Tibial artery (tissue), 4 donors: ENCODE data around the gene NOD1.
A peak's percentile ranks its signal among the peaks of the same experiment; 100 is the strongest.

ENCODE experiments used
- DNase-seq, 2 donors: peaks; one replicate each; pipeline ENCODE4 v3.0.0-alpha.2; 2019
- H3K27ac ChIP-seq, 2 donors: fragments of 200-600 bp; sonication (generic) in 1 of 2; 1 replicate in 1 of 2; 2 replicates in 1 of 2; pipeline ENCODE4 v1.5.1; 2018 to 2019; ENCODE audit warnings: mild to moderate bottlenecking in 1 of 2
- H3K27me3 ChIP-seq, 2 donors: fragments of 200-600 bp; sonication (generic) in 1 of 2; one replicate each; pipeline versions ENCODE4 v1.5.1 to v1.6.0; 2016 to 2019
- H3K36me3 ChIP-seq, 3 donors: fragments of 200-600 bp; sonication (generic) in 2 of 3; one replicate each; pipeline ENCODE4 v1.5.1; 2016 to 2019; ENCODE audit warnings: mild to moderate bottlenecking in 2 of 3
- H3K4me1 ChIP-seq, 4 donors: fragments of 200-600 bp; sonication (generic) in 2 of 4; 1 replicate in 3 of 4; 2 replicates in 1 of 4; pipeline ENCODE4 v1.5.1; 2016 to 2019
- H3K4me3 ChIP-seq, 2 donors: fragments of 200-600 bp; sonication (generic) in 1 of 2; 1 replicate in 1 of 2; 2 replicates in 1 of 2; pipeline ENCODE4 v1.5.1; 2018 to 2019; ENCODE audit warnings: mild to moderate bottlenecking in 2 of 2
- H3K9me3 ChIP-seq, 3 donors: fragments of 200-600 bp; sonication (generic) in 1 of 3; one replicate each; pipeline ENCODE4 v1.5.1; 2016 to 2019
- intact Hi-C: fragments of 100-400 bp; cut with DNase I; formaldehyde crosslinking; loops from one replicate; pipeline ENCODE4 v1.15.0; 2023; ENCODE audit warnings: low total_unique reads
- TF ChIP-seq, protein P1 (sequence below), 2 experiments: fragments of 200-600 bp in 1 of 2; fragments of 450-650 bp in 1 of 2; IDR thresholded peaks; one replicate each; pipeline ENCODE4 v1.5.1; 2017 to 2019; ENCODE audit warnings: antibody characterized with exemption in 2 of 2, mild to moderate bottlenecking in 1 of 2, moderate library complexity in 1 of 2

NOD1 gene

GRCh38 chr7:30468041-30468440, 10.5 kb downstream of the NOD1 start:
- intact Hi-C loops: no loop called here
- Histone ChIP-seq H3K36me3 (no peaks in the 10 kb centered on the region), H3K27me3 (no peaks in the 10 kb centered on the region), H3K27ac (peak overlapping the region; percentile 74 to 79), H3K4me3 (no peak overlapping the region), H3K9me3 (no peaks in the 10 kb centered on the region), H3K4me1 (peaks cover 0 to 72% (median 56%) of the 10 kb centered on the region in 4 donors)
- no peak for DNase-seq
- TF ChIP-seq, protein P1, sequence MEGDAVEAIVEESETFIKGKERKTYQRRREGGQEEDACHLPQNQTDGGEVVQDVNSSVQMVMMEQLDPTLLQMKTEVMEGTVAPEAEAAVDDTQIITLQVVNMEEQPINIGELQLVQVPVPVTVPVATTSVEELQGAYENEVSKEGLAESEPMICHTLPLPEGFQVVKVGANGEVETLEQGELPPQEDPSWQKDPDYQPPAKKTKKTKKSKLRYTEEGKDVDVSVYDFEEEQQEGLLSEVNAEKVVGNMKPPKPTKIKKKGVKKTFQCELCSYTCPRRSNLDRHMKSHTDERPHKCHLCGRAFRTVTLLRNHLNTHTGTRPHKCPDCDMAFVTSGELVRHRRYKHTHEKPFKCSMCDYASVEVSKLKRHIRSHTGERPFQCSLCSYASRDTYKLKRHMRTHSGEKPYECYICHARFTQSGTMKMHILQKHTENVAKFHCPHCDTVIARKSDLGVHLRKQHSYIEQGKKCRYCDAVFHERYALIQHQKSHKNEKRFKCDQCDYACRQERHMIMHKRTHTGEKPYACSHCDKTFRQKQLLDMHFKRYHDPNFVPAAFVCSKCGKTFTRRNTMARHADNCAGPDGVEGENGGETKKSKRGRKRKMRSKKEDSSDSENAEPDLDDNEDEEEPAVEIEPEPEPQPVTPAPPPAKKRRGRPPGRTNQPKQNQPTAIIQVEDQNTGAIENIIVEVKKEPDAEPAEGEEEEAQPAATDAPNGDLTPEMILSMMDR (IDR thresholded peaks at IDR 0.05): no peak

DNA sequence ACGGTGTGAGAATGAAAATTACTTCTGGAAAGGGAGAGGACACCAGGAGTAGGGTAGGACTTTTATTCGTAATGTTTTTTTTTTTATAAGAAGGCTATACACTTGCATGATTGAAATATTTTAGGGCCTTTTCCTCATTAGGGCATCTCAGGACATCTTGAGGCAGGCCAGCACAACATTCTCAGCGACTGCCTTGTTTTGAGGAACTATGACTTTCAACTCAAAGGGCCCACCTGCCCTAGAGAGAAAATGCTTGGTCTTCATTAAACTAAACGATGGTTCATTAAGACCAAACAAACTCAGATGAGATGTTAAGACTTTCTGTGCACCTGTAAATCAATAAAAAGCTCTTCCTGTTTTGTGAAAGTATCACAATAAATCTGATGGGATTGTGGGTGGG, 11.3 kb downstream of the NOD1 start:
- Histone ChIP-seq H3K27ac (peak overlapping the region in 1 of 2 donors; percentile 19), H3K9me3 (no peaks in the 10 kb centered on the region), H3K4me3 (no peak overlapping the region), H3K36me3 (peaks cover 0 to 6% (median 0%) of the 10 kb centered on the region in 3 donors), H3K27me3 (no peaks in the 10 kb centered on the region), H3K4me1 (peaks cover 0 to 65% (median 50%) of the 10 kb centered on the region in 4 donors)
- TF ChIP-seq, protein P1 (IDR thresholded peaks at IDR 0.05): no peak
- intact Hi-C loops: no loop called here
- DNase-seq: no peak

GRCh38 chr7:30466266-30466665, 12.3 kb downstream of the NOD1 start:
- Histone ChIP-seq H3K27ac (peak overlapping the region in 1 of 2 donors; percentile 42), H3K9me3 (no peaks in the 10 kb centered on the region), H3K4me1 (peaks cover 0 to 57% (median 43%) of the 10 kb centered on the region in 4 donors), H3K36me3 (peaks cover 0 to 11% (median 0%) of the 10 kb centered on the region in 3 donors), H3K27me3 (no peaks in the 10 kb centered on the region), H3K4me3 (no peak overlapping the region)
- intact Hi-C loops: no loop called here
- TF ChIP-seq, protein P1 (IDR thresholded peaks at IDR 0.05): no peak
- DNase-seq: no peak

DNA sequence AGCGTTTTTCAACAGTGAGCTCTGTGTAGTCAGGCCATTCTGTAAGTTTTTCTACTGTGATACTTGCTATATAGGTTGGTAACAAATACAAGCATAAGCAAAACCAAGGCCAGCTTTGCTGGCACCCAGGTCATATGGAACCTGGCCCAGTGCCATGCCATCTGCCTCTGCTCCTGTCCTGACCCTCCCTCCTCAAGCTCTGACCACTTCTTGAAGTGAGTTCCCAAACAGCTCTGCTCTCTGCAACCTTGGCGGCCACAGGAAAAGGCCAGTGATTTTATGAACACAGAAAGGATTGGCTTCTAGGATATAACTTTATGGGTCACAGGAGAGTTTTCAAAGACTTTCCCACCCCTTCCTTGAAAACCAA, 12.8 kb downstream of the NOD1 start:
- Histone ChIP-seq H3K4me3 (no peak overlapping the region), H3K4me1 (peaks cover 0 to 52% (median 39%) of the 10 kb centered on the region in 4 donors), H3K27me3 (no peaks in the 10 kb centered on the region), H3K27ac (peak overlapping the region in 1 of 2 donors; percentile 42), H3K9me3 (no peaks in the 10 kb centered on the region), H3K36me3 (peaks cover 0 to 11% (median 0%) of the 10 kb centered on the region in 3 donors)
- DNase-seq: no peak
- TF ChIP-seq, protein P1 (IDR thresholded peaks at IDR 0.05): no peak
- intact Hi-C loops: no loop called here

DNA sequence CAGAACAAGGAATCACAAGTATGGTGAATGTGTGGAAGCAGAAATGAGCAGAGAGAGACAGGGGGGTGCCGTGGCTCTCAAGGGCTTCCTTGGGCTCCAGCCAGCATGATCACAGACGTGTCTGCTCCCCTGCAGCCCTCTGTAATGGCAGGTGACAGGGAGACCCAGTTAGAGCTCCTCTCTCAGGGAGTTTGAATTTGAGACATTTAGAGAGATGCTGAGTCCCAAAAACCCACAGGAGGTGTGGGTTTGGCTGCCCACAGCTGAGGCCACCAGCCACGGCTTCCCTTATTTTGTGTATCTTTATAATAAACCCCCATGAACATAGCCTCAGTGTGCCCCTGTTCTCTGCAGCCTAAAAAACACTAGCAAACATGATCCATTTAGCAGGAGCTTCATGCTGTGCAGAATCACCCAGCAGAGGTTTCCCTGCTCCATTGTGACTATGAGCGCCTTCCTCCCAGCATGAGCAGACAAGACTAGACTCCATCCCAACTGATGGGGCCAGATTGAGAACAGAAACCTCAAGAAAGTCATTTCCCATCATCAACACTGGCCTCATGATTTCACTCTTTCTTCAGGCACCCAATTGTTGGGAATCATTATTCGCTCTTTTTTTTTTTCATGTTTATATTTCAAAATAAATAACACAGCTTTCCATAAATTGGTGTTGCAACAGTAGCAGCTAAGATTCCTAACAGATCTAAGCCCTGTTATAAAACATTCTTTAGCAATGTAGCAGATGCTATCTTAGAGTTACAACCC, 13.4 kb downstream of the NOD1 start:
- intact Hi-C loops: no loop called here
- DNase-seq: no peak
- no peaks in the 10 kb centered on the region for H3K27me3 ChIP-seq
- no peak overlapping the region for H3K4me3 ChIP-seq
- H3K36me3 ChIP-seq: peaks cover 0 to 11% (median 0%) of the 10 kb centered on the region in 3 donors
- TF ChIP-seq, protein P1 (IDR thresholded peaks at IDR 0.05): no peak
- H3K4me1 ChIP-seq: peaks cover 0 to 48% (median 35%) of the 10 kb centered on the region in 4 donors
- no peaks in the 10 kb centered on the region for H3K9me3 ChIP-seq
- peak overlapping the region in 1 of 2 donors; percentile 42 for H3K27ac ChIP-seq
